Body of pancreas (tissue), 4 donors: ENCODE results near the gene KCNN3.

Source experiments
- POLR2A ChIP-seq, 3 donors: fragments of 450-650 bp; IDR thresholded peaks; one replicate each; pipeline ENCODE4 v1.6.1; 2016; ENCODE audit warnings: antibody characterized with exemption in 3 of 3, mild to moderate bottlenecking in 2 of 3
- TF ChIP-seq, protein P1 (sequence below), 7 experiments: fragments of 450-650 bp in 4 of 7; fragments of 200-600 bp in 3 of 7; sonication (generic) in 3 of 7; IDR thresholded peaks; one replicate each; pipeline ENCODE4 v1.5.1; 2016 to 2019; ENCODE audit warnings: antibody characterized with exemption in 7 of 7

DNA sequence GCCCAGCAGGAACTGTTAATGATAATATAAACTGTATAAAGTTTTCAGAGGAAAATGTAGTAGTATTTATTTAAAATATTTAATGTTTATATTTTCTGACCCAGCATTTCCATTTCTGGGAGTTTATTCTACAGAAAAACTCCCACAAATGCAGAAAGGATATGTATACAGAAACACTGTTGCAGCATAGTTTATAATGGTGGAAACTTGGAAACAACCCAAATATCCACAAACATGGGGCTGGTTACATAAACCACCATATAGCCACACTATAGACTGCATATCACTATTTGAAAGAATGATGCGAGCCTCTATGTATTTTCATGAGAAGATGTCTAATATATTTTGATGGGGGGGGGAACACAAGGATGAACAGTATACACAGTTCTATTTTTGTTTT lies 31.5 kb upstream of the KCNN3 start:
- TF ChIP-seq, protein P1, sequence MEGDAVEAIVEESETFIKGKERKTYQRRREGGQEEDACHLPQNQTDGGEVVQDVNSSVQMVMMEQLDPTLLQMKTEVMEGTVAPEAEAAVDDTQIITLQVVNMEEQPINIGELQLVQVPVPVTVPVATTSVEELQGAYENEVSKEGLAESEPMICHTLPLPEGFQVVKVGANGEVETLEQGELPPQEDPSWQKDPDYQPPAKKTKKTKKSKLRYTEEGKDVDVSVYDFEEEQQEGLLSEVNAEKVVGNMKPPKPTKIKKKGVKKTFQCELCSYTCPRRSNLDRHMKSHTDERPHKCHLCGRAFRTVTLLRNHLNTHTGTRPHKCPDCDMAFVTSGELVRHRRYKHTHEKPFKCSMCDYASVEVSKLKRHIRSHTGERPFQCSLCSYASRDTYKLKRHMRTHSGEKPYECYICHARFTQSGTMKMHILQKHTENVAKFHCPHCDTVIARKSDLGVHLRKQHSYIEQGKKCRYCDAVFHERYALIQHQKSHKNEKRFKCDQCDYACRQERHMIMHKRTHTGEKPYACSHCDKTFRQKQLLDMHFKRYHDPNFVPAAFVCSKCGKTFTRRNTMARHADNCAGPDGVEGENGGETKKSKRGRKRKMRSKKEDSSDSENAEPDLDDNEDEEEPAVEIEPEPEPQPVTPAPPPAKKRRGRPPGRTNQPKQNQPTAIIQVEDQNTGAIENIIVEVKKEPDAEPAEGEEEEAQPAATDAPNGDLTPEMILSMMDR (IDR thresholded peaks at IDR 0.05) = no peak
- TF ChIP-seq POLR2A (IDR thresholded peaks at IDR 0.05) = no peak
